ENCODE measurements around the gene C1orf115. TPM values are rescaled to one million over a fixed set of nuclear protein-coding genes. Genes with fewer than 3 reads are reported as not detected.

Gene C1orf115
- 1.1 and 1.6 TPM in 2 replicates for total RNA-seq

GRCh38 chr1:220690140-220691052, at the start of gene C1orf115:
C1orf115 (plus strand) TSS chr1:220690363; CDS start chr1:220690403, 40 bp downstream.

GRCh38 chr1:220748089-220748934, 58.1 kb downstream of the C1orf115 start, which contains the start of gene MTARC2:
MTARC2 (plus strand) TSS chr1:220748322; CDS start chr1:220748532, 210 bp downstream.

Other genes starting within 250 kb of the C1orf115 start
- 7.1 and 81.1 TPM in 2 replicates for gene MARK1, start 162.2 kb upstream of the C1orf115 start, total RNA-seq
- gene MTARC2, start 58.0 kb downstream of the C1orf115 start, total RNA-seq: 0.70 and 2.5 TPM in 2 replicates
- gene MTARC1, start 96.5 kb downstream of the C1orf115 start, total RNA-seq: 4.8 and 5.2 TPM in 2 replicates
- 0.08 and 0.72 TPM in 2 replicates for gene HLX, start 189.1 kb downstream of the C1orf115 start, total RNA-seq

All from hair follicular keratinocyte (primary cell).